Activated CD8-positive, alpha-beta memory T cell treated with anti-CD3 and anti-CD28 coated beads for 4 hours (primary cell): ENCODE data around the gene FAM219A.

Experiments
- DNase-seq, 2 donors: peaks; one replicate each; pipeline ENCODE4 v3.0.0-alpha.2; 2020; ENCODE audit warnings: low read depth in 2 of 2

FAM219A gene

GRCh38 chr9:34349324-34349723 is 109.0 kb downstream of the FAM219A start:
- no peak for DNase-seq
